GM15510 (cell line): ENCODE results near the gene APOC4.

Experiments used
- POLR2A ChIP-seq: IDR thresholded peaks from 3 replicates; pipeline ENCODE4 v1.6.1; 2011; ENCODE audit warnings: borderline replicate concordance; ENCODE audit not compliant: insufficient read length; ENCODE audit errors: extremely low read depth

Gene APOC4, protein sequence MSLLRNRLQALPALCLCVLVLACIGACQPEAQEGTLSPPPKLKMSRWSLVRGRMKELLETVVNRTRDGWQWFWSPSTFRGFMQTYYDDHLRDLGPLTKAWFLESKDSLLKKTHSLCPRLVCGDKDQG

GRCh38 chr19:44942067-44942571, at the start of gene APOC4:
TSS of gene APOC4 (plus strand) at chr19:44942237. CDS start at chr19:44942278, 41 bp downstream.
- no peak for TF ChIP-seq POLR2A

GRCh38 chr19:44892932-44893331, 49.1 kb upstream of the APOC4 start:
- TF ChIP-seq POLR2A: no peak

- TF ChIP-seq POLR2A: no peak
Measured at GRCh38 chr19:44893332-44894051, 48.5 kb upstream of the APOC4 start.

DNA sequence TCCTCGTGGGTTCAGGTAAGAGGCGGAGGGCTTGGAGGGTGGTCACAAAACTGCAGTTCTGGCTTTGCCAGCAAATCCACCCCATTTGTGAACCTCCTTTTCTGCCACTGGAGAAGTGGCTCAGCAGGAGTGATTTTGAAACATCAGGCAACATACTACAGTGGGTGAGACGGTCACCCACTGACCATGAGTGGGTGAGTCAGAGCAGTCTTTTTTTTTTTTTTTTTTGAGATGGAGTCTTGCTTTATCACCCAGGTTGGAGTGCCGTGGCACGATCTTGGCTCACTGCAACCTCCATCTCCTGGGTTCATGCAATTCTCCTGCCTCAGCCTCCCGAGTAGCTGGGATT, 48.0 kb upstream of the APOC4 start:
- no peak for TF ChIP-seq POLR2A

DNA sequence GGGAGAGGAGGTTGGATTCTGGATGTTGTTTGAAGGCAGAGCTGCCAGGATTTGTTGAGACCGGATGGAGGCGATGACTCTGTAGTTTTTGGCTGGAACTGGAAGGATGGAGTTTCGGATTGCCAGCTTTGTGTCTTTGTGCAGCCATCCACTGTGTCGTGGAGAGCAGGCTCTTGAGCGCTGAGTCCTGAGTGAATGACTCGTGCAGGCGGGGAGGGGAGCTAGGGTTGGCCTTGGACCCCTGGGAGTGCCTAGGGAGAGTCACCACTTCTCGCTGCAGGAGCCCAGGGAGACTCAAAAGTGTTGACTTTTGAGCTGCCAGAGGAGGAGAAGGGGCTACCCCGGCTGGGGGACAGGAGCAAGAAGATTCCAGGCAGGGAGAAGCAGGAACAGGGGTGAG, 47.1 kb upstream of the APOC4 start:
- TF ChIP-seq POLR2A: no peak

GRCh38 chr19:44897835-44898234, 44.2 kb upstream of the APOC4 start:
- no peak for TF ChIP-seq POLR2A

GRCh38 chr19:44900328-44901244, 41.5 kb upstream of the APOC4 start:
- no peak for TF ChIP-seq POLR2A

- no peak for TF ChIP-seq POLR2A
Measured at GRCh38 chr19:44903216-44903601, 38.8 kb upstream of the APOC4 start.

DNA sequence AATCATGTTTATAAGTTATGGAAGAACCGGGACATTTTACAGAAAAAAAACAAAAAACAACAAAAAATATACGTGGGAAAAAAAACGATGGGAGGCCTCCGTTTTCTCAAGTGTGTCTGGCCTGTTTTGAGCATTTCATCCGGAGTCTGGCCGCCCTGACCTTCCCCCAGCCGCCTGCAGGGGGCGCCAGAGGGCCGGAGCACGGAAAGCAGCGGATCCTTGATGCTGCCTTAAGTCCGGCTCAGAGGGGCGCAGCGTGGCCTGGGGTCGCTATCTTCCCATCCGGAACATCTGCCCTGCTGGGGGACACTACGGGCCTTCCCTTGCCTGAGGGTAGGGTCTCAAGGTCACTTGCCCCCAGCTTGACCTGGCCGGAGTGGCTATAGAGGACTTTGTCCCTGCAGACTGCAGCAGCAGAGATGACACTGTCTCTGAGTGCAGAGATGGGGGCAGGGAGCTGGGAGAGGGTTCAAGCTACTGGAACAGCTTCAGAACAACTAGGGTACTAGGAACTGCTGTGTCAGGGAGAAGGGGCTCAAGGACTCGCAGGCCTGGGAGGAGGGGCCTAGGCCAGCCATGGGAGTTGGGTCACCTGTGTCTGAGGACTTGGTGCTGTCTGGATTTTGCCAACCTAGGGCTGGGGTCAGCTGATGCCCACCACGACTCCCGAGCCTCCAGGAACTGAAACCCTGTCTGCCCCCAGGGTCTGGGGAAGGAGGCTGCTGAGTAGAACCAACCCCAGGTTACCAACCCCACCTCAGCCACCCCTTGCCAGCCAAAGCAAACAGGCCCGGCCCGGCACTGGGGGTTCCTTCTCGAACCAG, 38.2 kb upstream of the APOC4 start:
- no peak for TF ChIP-seq POLR2A

DNA sequence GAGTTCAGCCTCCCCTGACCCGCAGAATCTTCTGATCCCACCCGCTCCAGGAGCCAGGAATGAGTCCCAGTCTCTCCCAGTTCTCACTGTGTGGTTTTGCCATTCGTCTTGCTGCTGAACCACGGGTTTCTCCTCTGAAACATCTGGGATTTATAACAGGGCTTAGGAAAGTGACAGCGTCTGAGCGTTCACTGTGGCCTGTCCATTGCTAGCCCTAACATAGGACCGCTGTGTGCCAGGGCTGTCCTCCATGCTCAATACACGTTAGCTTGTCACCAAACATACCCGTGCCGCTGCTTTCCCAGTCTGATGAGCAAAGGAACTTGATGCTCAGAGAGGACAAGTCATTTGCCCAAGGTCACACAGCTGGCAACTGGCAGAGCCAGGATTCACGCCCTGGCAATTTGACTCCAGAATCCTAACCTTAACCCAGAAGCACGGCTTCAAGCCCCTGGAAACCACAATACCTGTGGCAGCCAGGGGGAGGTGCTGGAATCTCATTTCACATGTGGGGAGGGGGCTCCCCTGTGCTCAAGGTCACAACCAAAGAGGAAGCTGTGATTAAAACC, 37.5 kb upstream of the APOC4 start:
- TF ChIP-seq POLR2A: no peak

- no peak for TF ChIP-seq POLR2A
Measured at GRCh38 chr19:44905437-44906160, 36.4 kb upstream of the APOC4 start, which contains the start of gene APOE. TSS of gene APOE (plus strand) at chr19:44905796. CDS start at chr19:44906625, 829 bp downstream.

- TF ChIP-seq POLR2A: no peak
Measured at GRCh38 chr19:44907613-44908012, 34.4 kb upstream of the APOC4 start.

GRCh38 chr19:44908074-44908835, 33.8 kb upstream of the APOC4 start:
- no peak for TF ChIP-seq POLR2A
